NCI-H1436 treated with DMSO at 0.1 percent for 48 hours (cell line): ENCODE results near the gene PNLIPRP2.

ENCODE experiments used
- DNase-seq: peaks from one replicate; lab custom pipeline; 2025; lab: John Stamatoyannopoulos, UW

PNLIPRP2 gene

GRCh38 chr10:116620423-116621400 lies at the start of gene PNLIPRP2:
PNLIPRP2 (plus strand) TSS chr10:116620953.
- no peak for DNase-seq

DNA sequence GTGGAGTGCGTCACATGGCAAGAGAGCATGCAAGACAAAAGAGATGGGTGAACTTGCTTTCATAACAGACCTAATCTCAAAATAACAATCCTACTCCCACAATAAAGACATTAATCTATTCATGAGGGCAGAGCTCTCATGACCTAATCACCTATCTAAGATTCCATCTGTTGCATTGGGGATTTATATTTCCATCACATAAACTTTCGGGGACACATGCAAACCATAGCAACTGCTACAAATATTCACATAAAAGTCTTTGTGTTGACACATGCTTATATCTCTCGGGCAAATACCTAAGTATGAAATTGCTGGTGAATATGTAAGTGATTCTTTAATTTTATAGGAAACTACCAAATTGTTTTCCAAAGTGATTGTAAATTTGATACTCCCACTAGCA lies 46.0 kb upstream of the PNLIPRP2 start:
- DNase-seq = no peak

DNA sequence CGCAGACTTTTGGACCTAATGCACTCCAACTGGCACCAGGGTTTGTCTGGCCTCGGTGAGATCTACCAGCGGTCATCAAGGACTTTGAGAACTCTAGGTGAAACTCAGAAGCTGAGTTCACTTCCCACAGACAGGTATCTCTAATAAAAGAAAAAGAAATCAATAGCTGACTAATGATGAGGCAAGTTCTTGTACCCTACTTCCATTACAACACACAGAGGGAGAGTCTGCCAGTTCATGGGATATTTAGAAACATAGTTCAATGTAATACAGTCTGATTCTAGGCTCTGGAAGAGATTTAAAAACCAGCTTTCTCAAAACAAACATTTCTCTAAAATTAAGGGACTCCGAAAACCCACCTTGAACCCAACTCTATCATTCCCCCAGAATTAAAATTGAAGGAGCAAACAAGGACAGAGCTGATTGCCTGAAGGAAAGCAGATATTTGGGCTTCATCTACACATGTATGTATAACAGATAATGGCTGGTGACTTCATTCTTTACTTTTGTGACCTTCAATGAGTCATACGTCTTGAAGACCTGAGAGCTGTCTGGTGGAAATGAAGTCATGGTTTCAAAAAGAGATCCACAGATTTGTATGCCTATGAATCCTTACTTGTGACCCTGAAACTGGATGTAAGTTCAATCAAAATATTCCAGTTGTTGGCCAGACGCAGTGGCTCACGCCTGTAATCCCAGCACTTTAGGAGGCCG lies 32.7 kb upstream of the PNLIPRP2 start:
- no peak for DNase-seq

GRCh38 chr10:116588995-116589394 lies 31.8 kb upstream of the PNLIPRP2 start:
- no peak for DNase-seq

- no peak for DNase-seq
Observed at GRCh38 chr10:116589926-116590325, 30.8 kb upstream of the PNLIPRP2 start.

- no peak for DNase-seq
Observed at GRCh38 chr10:116590590-116591444, 29.9 kb upstream of the PNLIPRP2 start, which contains the start of gene PNLIPRP1. PNLIPRP1 (plus strand) TSS chr10:116590959; CDS start chr10:116591130, 171 bp downstream.

- DNase-seq = no peak
Observed at GRCh38 chr10:116593139-116593740, 27.5 kb upstream of the PNLIPRP2 start.

DNA sequence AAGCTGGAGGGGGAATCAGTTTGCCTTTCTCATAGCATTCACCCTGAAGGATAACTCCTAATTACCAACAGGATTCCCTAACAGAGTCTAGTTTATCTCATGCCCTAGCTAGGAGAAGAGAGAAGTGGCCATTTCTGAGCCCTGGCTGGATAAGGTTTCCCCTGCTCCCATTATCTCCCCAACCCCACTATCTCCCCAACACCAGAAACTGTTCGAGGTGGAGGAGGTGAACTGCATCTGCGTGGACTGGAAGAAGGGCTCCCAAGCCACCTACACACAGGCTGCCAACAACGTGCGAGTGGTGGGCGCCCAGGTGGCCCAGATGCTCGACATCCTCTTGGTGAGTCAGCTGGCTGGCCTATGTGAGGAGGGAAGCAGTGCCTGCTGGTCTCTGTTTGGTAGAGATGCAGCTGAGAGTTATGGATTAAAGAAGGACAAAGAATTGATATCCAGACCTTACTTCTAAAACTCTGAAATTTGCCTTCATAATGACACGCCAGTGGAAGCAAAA lies 26.2 kb upstream of the PNLIPRP2 start:
- no peak for DNase-seq

DNA sequence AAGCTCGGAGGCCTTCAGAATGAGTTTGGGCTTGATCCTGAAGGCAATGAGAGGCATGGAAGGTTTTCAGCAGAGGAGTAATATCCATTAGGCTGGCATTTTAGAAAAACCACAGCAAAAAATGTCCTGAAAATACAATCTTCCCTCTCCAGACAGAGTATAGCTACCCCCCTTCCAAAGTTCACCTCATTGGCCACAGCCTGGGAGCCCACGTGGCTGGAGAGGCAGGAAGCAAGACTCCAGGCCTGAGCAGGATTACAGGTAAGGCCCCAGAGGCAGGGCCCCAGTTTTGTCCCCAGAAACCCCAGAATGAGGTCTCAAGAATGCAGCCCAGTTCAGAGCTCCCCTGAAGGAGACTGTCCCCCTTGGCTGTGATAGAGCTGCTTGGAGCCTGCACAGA lies 24.7 kb upstream of the PNLIPRP2 start:
- no peak for DNase-seq

GRCh38 chr10:116597543-116597942 lies 23.2 kb upstream of the PNLIPRP2 start:
- no peak for DNase-seq

GRCh38 chr10:116598329-116598728 lies 22.4 kb upstream of the PNLIPRP2 start:
- DNase-seq = no peak

DNA sequence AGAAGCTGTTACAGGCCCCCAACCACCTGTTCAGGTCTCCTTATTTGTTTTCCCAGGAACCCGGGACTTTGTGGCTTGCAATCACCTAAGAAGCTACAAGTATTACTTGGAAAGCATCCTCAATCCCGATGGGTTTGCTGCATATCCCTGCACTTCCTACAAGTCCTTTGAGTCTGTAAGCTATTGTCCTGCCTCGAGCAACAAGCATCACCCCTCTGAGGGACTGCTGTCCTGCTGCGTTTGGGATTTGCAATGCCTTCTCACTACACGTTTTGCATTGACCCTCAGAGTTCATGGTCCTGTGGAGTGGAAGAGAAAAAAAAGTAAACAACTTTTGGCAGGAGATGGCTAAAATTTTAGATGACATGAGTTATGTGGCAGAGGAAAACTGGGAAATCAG lies 20.8 kb upstream of the PNLIPRP2 start:
- no peak for DNase-seq

- DNase-seq = no peak
Observed at GRCh38 chr10:116602648-116603400, 17.9 kb upstream of the PNLIPRP2 start.

DNA sequence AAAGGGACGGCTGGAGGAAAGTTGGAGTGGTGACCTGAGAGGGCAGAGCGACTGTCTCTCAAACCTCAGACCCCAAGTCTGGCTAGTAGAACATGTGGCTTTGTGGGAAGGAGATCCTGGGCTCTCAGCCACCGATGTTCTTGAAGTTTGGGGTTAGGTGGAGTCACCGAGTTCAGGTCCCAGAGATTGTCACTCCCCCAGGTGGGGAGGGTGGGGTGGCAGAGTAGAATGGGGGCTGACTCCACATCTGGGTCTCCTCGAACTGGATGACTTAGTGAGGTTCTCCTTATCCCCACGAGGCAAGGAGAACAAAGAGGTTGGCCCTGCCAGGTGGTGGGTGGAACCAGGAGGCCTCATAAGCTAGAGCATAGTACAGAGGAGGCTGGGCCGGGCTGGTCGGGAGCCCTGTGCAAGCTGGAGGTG lies 14.7 kb upstream of the PNLIPRP2 start:
- DNase-seq = no peak

GRCh38 chr10:116607336-116607735 lies 13.4 kb upstream of the PNLIPRP2 start:
- no peak for DNase-seq

DNA sequence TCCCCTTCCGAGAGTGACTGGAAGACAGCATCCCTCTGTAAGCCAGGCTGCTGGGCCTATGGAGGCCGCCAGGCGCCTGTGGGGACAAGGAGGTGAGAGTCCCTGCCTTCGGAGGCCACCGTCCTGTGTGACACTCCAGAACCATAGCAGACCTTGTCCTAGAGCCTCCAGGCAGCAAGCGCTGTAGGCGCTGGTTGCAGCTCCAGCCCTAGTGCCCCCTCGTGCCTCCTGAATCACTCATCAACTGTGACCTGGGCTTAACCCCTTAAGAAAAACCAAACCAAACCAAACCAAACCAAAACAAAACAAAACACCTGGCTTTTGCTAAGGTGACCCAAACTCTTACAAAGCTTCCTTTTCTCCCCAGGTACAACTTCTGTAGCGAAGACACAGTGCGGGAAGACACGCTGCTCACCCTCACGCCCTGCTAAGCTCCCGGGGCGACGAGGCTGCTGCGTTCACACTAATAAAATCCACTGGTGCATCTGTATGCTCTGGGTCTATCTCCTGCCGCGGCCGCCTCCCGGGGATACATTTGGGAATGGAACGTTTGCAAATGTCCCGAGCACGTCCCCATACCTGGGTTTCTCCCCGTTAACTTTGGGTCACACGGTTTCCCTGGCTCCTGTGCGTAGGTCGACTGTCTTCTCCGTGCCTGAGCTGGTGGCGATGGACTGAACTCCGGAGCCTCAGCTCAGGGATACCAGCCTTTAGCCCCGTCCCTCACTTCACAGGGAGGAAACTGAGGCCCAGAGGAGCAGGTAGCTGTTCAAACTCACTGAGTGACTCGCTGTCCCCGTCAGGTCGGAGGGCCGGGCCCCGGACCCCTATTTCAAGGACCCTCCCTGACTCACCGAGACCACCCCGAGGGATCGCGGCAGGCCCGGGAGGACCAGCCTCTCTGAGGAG lies 11.8 kb upstream of the PNLIPRP2 start:
- DNase-seq = no peak

- no peak for DNase-seq
Observed at GRCh38 chr10:116610443-116611152, 10.2 kb upstream of the PNLIPRP2 start.

DNA sequence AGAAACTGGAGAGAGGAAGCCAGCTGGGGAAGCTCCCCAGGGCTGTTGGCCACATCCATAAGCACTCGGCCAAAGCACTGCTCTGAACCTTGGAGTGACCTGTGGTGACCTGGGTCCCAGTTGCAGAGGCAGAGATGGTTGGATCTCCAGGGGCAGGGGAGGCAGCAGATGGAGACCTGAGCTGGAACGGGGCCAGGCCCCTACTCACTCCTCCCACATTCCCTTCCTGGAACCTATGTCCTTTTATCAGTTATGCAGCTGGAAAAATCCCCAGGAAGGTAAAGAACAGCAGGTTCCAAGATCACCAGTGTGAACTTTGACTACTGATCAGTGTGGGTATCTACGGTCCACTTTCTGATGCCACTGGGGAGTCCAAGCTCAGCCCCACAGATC lies 9.6 kb upstream of the PNLIPRP2 start:
- no peak for DNase-seq
